ENCODE measurements around the gene ZNF318. TPM values are rescaled to one million over a fixed set of nuclear protein-coding genes. Genes with fewer than 3 reads are reported as not detected.

Gene ZNF318
- polyA plus RNA-seq, 1 of the 3 experiments (the other 2 are of a cell fraction) = 6.3 TPM

- TF ChIP-seq TEAD4 (IDR thresholded peaks at IDR 0.05; ENCODE audit: borderline replicate concordance, insufficient read depth) (no peak), ZBTB33 (IDR thresholded peaks at IDR 0.05; ENCODE audit: borderline replicate concordance, low read depth) (no peak), YY1 (IDR thresholded peaks at IDR 0.05; ENCODE audit: low read depth) (no peak)
Measured at GRCh38 chr6:43318011-43318410, 51.4 kb downstream of the ZNF318 start (continued).

GRCh38 chr6:43313813-43314212 is 55.6 kb downstream of the ZNF318 start:
- no peak overlapping the region for H2AFZ ChIP-seq (ENCODE audit: low read depth)
- no peaks in the 10 kb centered on the region for H3K36me3 ChIP-seq (replicated peaks in 1 of 2; ENCODE audit: control insufficient read depth in 1 of 2, insufficient read depth in 2 of 2, low read length in 1 of 2)
- no peaks in the 10 kb centered on the region for H3K4me1 ChIP-seq (ENCODE audit: control insufficient read depth in 1 of 2, insufficient read depth in 2 of 2, low read depth in 1 of 2, low read length in 1 of 2)
- no peak overlapping the region for H3K9ac ChIP-seq
- no peaks in the 10 kb centered on the region for H3F3A ChIP-seq (replicated peaks; ENCODE audit: insufficient read depth)
- no peak for DNase-seq
- no peak overlapping the region for H3K27ac ChIP-seq (ENCODE audit: low read depth in 2 of 2, low read length in 1 of 2)
- H3K4me2 ChIP-seq = no peak overlapping the region
- no peaks in the 10 kb centered on the region for H4K20me1 ChIP-seq (ENCODE audit: insufficient read depth)
- WGBS (ENCODE audit: low lambda C conversion rate) = 87% methylated on average over 1 of the region's 1 CpG
- H3K9me2 ChIP-seq = no peaks in the 10 kb centered on the region
- CTCF ChIA-PET = interaction anchor here (0.7 to 2.8 kb wide), 4 partner anchors 9 to 25 kb away, joined by 3 to 7 read pairs (median 3); partner anchors contain the start of gene SLC22A7
- no peaks in the 10 kb centered on the region for H3K79me2 ChIP-seq (ENCODE audit: insufficient read depth)
- no peak for TF ChIP-seq USF2 (IDR thresholded peaks at IDR 0.05; ENCODE audit: borderline replicate concordance, low read depth, low read length)
- TF ChIP-seq ZBTB33 (IDR thresholded peaks at IDR 0.05; ENCODE audit: borderline replicate concordance, low read depth) = no peak
- TF ChIP-seq RFX5 (IDR thresholded peaks at IDR 0.05; ENCODE audit: low read length) = no peak
- TF ChIP-seq GABPA (IDR thresholded peaks at IDR 0.05; ENCODE audit: low read depth) = no peak
- no peak for TF ChIP-seq FOSL2 (IDR thresholded peaks at IDR 0.05; ENCODE audit: borderline replicate concordance, low read depth)
- TF ChIP-seq RCOR1 (IDR thresholded peaks at IDR 0.05; ENCODE audit: low read length) = no peak
- no peak for TF ChIP-seq SMC3 (IDR thresholded peaks at IDR 0.05; ENCODE audit: low read depth, low read length)
- no peak for TF ChIP-seq RXRA (IDR thresholded peaks at IDR 0.05; ENCODE audit: borderline replicate concordance, low read depth)
- TF ChIP-seq IRF3 (IDR thresholded peaks at IDR 0.05; ENCODE audit: low read depth, low read length) = no peak
- TF ChIP-seq FOXJ3 (CRISPR knock-in tag; IDR thresholded peaks at IDR 0.05) = no peak
- TF ChIP-seq TCF12 (IDR thresholded peaks at IDR 0.05) = no peak
- TF ChIP-seq USF1 (IDR thresholded peaks at IDR 0.05; ENCODE audit: borderline replicate concordance, low read depth) = no peak
- TF ChIP-seq CHD2 (IDR thresholded peaks at IDR 0.05; ENCODE audit: low read length, partially characterized antibody) = no peak
- POLR2A ChIA-PET = no interaction called here
- no peaks in the 10 kb centered on the region for H3K9me3 ChIP-seq
- H3K27me3 ChIP-seq (ENCODE audit: insufficient read depth) = no peaks in the 10 kb centered on the region
- H3K4me3 ChIP-seq (ENCODE audit: low read depth in 2 of 2, low read length in 1 of 2) = no peak overlapping the region

Data from SK-N-SH (cell line).